SH-SY5Y (cell line): Measurements from ENCODE around the gene MGAM2.

Experiments
- GATA2 ChIP-seq: IDR thresholded peaks from 2 replicates; pipeline ENCODE4 v1.6.1; 2011; ENCODE audit warnings: mild to moderate bottlenecking, low read depth, low read length
- GATA3 ChIP-seq: IDR thresholded peaks from 2 replicates; pipeline ENCODE4 v1.6.1; 2011; ENCODE audit warnings: low read depth, mild to moderate bottlenecking, low read length, moderate library complexity

- TF ChIP-seq GATA2 (no peak), GATA3 (no peak)
Measured at GRCh38 chr7:142243823-142244222, 132.3 kb downstream of the MGAM2 start.
